GM08714 (cell line): ENCODE measurements around the gene MYL6.
A peak's percentile ranks its signal among the peaks of the same experiment; 100 is the strongest.
"Not testable (repeated sequence)": the region's sequence is repeated elsewhere in the genome, so short reads cannot be mapped to it uniquely, and the experiment has no call there.

Experiments
- H3K4me3 ChIP-seq: fragments of 200-500 bp; sonication (Bioruptor generic); 2 replicates; pipeline ENCODE4 v1.5.1; 2014; ENCODE audit warnings: mild to moderate bottlenecking, low read length, inconsistent platforms
- ZNF274 ChIP-seq: IDR thresholded peaks from 2 replicates; pipeline ENCODE4 v1.6.1; 2012; ENCODE audit warnings: mild to moderate bottlenecking, low read depth, low read length

MYL6 gene

DNA sequence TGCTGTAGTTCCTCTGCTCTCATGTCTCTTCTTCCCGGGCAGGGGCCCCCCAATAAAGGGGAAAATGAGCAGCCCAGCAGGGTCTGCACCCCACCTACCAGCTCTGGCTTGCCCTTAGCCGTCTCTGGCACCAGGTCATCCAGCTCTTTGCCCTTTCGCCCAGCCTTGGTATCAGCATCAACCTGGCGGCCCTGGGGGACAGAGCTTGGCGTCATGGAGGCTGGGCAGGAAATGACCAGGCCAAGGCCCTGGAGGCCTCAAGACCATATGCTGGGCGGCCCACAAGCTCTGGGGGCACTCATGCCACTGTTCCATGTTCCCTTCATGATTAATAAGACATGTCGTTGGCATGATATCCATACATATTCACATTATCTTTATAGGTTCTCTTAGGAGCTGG is 14.7 kb downstream of the MYL6 start:
- no peak for TF ChIP-seq ZNF274

DNA sequence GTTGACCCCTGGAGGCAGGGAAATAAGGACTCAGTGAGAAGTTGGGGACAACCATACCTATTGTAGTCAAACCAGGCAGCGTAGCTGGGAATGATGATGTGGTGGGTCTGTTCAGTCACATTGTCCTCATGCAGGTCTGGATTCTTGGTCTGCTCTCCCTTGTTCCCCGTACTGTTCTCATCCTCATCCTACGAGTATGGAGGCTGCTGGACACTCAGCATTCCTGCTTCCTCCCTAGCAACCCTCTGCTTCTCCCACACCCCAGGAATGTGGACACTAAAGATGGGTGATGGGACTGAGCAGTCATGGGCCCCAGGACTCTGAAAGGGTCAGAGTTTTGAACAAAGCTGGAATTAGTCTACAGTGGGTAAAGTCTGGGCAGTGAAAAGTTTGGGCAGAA is 20.2 kb downstream of the MYL6 start:
- H3K4me3 ChIP-seq = no peak overlapping the region
- TF ChIP-seq ZNF274 = no peak

More for the DNA sequence above, 14.7 kb downstream of the MYL6 start:
- H3K4me3 ChIP-seq = no peak overlapping the region

DNA sequence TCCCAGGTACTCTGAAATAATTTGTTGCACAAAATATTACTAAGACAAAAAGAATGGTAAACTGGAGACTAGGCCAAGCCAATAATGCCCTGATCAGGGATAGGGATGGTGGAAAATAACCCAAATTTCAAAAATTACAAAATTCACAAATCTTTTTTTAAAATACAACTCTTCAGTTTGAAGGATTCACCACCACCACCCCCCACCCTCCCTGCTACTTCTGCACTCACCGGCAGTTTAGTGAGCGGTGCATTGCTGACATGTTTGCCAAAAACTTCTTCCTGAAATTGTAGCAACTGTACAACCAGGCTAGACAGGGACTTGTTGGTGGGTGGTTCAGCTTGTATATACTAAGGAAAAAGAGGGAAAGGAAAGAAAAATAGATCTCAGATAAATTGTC is 28.8 kb downstream of the MYL6 start:
- H3K4me3 ChIP-seq = no peak overlapping the region
- no peak for TF ChIP-seq ZNF274

DNA sequence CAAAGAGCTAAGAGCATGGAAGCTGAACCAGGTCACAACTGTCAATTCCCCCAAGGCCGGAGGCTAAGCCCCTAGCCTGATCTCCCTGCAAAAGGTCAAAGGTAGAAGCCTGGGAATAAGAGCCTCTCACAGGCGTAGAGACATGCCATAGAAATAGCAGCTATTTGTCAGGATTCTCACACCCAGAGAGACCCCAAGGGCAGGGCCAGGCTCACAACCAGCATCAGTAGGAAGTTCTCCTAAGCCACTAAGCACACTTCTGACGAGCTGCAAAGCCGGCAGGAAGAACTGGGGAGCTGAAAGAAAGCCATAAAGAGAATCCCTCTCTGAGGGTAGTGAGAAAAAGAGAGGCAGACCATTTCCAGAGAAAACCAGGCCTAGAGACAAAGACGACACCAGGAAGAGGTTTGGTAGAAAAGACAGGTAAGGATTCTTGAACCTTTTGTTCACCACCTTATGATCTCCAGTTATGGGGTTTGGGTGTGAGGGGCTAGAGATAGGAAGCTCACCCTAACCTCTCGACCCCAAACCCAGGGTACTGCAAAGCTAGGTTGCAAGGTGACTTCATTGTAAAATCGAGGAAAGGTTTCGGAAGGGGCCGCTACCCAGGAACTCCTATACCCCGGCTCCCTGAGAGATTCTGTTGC is 30.1 kb downstream of the MYL6 start:
- H3K4me3 ChIP-seq = peak overlapping the region; percentile 93
- no peak for TF ChIP-seq ZNF274

DNA sequence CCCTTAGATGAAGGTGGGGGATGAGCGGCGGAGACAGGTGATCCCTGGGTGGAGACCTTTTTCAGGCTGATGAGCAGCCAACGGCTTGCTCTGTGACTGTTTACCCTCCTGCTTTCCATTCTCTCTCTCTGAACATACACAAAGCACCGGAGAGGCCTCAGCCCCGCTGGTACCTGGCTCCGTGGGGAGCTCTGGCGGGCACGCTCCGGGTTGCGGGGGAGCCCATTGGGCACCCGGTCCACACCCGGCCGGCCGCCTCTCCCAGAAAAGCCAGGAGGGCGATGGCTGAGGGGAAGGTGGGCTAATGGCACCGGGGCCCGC is 30.6 kb downstream of the MYL6 start:
- H3K4me3 ChIP-seq = peak overlapping the region; percentile 93
- no peak for TF ChIP-seq ZNF274

DNA sequence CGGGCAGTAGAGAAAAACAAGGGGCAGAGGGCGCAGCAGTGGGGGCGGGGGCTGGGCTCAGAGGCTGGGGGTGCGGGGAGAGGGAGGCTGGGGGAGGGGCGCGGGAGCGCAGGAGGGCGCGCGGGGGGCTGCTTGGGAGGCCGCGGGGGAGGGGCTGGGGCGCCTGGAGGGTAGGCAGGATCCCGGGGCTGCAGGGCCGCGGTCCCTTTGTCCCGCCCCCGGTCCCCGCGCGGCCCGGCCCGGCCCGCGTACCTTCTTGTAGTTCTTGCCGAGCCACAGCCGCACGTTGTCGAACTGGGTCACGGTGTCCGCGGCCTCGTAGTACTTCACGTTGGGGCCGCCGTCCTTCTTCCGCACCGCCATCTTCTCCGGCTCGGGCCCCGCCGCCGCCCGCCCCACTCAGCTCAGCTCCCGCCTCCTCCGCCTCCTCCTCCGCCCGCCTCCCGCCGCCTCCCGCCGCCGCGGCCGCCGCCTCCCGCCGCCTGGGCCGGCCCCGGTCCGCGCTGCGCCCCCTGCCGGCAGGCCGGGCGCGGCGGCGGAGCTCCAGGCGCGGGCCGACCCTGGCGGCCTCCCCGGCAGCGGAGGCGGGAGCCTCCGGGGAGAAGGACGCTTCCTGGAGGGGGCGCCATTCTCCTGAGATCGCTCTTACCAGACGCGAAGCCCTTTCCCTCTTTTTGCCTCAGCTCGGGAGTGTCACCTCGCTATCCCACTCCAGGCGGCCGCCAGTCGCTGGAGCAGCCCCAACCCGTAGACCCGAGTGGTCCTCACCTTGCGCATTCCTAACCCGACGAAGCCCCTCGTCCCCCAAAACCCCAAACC is 31.1 kb downstream of the MYL6 start, which contains the start of gene SMARCC2:
Gene SMARCC2 (minus strand): TSS at position 385 of the 819 bp plus-strand sequence. CDS start 22 bp downstream, at position 363.
- H3K4me3 ChIP-seq = peak within 1 kb of the TSS; percentile 93
- TF ChIP-seq ZNF274 = no peak

DNA sequence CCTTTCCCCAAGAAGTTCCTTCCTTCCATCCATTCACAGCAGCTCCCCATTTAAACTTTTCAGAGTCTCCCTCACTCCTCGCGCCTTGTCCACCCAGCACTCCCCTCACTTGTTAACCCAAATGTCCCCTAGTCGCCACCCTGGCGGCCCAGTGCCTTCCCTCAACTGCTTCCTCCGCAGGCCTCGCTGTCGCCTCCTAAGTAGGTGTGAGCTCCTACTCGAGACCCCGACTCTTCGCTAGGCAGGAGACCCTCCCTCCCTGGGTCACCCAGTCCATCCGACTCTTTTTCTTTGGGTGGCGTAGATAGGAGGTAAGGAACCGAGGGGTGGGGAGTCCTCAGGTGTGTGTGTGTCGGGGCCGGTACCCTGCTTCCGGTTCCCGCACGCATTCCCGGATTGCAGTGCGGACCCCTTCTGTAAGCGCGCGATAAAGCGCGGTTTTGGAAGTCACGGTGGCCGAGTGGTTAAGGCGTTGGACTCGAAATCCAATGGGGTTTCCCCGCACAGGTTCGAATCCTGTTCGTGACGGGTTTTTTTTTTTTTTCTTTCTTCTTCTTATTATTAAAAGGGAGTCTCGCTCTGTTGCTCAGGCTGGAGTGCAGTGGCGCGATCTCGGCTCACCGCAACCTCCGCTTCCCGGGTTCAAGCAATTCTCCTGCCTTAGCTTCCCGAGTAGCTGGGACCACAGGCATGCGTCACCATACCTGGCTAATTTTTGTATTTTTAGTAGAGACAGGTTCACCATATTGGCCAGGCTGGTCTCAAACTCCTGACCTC is 31.9 kb downstream of the MYL6 start:
- peak overlapping the region; percentile 92 for H3K4me3 ChIP-seq
- TF ChIP-seq ZNF274 = no peak

DNA sequence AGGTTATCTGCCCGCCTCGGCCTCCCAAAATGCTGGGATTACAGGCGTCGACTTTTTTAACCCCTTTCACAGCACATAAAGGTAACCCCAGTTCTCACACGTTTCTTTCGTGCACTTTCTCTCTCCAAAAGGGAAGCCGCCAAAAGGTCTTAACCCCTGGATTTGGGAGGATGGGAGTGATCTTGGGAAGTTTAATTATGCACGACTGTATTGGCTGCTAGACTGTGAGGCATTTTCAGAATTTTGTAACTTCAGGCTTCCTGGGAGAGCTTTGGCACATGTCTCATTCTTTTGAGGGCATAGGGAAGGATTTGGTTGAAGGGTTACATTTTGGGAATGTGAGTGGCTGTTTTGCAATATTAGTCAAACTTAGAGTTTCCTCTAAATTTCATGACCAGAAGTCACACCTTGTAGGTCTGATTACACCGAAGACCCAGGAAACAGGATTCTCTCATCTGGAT is 32.6 kb downstream of the MYL6 start:
- H3K4me3 ChIP-seq = peak overlapping the region; percentile 92; the same call in 1 of the 2 replicates
- no peak for TF ChIP-seq ZNF274

DNA sequence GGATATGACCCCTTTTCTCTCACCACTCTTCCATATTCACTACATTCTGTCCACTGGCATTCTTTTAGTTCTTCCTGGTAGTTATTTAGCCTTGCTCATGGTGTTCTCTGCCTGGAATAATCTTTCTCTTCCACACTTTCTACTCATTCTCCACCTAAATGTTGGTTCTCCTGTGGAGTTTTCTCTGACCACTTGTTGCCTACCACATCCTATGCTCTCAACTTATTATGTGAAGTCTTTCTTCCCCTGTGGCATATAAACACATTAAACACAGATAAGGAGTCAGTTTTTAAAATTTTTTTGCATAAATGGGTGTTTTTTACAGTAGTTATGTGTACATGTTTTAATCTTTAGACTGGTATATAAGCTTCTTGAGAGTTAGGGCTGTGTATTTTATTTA is 34.4 kb downstream of the MYL6 start:
- TF ChIP-seq ZNF274 = no peak
- H3K4me3 ChIP-seq = no peak overlapping the region

DNA sequence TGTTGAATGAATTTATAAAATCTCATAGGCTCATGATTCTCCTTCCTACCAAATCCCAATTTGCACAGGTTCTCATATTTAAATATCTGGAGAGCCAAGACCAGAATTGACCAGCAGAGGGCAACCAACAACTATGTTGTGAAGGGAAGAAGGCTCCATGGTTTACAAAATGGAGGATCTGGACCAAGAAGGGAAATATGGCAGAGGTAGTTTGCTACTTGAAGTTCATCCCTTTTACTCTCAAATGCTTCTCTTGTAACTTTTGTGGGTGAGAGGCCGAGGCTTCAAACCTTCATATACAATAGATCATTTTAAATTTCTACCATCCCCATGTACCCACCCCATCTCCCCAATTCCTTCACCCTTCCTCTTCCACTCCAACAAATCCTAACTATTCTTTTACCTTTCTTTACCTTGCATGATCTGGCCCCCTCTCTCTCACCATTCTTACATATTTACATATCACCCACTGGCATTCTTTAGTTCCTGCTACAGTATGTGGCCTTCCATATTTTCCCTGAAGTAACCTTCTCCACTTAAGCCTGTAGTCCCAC is 34.9 kb downstream of the MYL6 start:
- TF ChIP-seq ZNF274 = no peak
- H3K4me3 ChIP-seq = no peak overlapping the region

DNA sequence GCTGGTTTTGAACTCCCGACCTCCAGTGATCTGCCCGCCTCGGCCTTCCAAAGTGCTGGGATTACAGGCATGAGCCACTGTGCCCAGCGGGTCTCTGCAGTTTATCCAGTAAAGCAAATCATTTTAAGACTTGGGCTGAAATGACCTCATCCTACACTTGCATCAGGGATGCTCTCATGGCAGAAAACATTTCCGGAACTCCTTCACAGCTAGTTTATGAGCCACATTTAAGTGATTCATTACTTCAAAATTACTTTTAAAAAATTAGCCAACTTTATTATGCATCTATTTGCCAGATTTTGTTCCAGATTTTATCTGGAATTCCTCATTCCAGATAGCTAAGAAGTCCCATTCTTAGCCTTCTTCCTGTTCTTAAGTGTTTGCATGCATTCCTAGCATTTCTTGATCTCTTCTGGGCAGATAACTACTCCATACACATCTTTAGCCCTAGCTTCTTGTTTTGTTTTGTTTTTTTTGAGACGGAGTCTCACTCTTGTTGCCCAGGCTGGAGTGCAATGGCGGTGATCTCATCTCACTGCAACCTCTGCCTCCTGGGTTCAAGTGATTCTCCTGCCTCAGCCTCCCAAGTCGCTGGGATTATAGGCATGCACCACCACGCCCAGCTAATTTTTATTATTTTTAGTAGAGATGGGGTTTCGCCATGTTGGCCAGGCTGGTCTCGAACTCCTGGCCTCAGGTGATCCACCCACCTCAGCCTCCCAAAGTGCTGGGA is 38.8 kb downstream of the MYL6 start:
- H3K4me3 ChIP-seq = not testable (repeated sequence)

DNA sequence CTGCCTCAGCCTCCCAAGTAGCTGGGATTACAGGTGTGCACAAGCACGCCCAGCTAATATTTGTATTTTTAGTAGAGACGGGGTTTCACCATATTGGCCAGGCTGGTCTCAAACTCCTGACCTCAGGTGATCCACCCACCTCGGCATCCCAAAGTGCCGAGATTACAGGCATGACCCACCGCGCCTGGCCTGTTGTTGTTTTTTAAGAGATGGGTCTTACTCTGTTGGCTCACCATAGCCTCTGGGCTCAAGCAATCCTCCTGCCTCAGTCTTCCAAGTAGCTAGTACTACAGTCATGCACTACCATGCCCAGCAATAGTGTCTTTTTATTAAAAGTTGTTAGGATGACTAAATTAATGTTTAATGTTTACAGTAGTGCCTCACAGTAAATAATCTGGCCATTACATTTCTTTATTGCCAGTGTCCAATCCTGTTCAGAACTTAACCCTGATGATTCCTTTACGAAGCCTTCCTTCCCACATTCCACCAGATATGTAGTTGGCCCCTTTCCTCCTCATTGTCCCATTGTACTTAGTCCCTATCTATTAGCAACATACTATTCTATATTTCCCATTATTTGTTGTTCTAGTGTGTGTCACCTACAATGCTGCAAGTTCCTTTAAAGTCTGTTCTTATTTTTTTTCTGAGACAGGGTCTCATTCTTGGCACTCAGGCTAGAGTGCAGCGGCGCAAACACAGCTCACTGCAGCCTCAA is 39.9 kb downstream of the MYL6 start:
- no peak overlapping the region for H3K4me3 ChIP-seq
- no peak for TF ChIP-seq ZNF274

DNA sequence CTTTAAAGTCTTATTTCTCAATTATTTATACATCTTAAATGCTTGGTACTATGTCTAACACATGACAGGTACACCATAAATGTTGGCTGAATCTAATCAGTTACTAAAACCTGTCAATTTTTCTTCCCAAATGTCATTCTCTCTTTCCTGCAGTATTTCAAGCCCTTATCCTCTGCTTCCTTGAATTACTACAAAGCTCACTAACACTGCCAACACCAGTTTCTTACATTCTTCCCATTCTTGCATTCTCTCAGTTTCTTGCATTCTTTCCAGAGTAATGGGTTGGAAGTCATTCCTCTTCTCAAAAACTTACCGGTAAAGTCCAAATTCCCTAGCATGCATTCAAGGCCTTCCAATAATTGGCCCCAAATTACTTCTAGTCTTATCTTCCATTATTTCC is 40.7 kb downstream of the MYL6 start:
- no peak overlapping the region for H3K4me3 ChIP-seq

More for the DNA sequence above, 40.7 kb downstream of the MYL6 start:
- TF ChIP-seq ZNF274 = no peak
